Ovary (tissue), 9 donors: ENCODE data around the gene ARHGAP4. TPM values are rescaled to one million over a fixed set of nuclear protein-coding genes. Genes with fewer than 3 reads are reported as not detected.

ENCODE experiments used
- DNase-seq, 5 donors: peaks; one replicate each; pipeline ENCODE4 v3.0.0-alpha.2; 2019 to 2020
- H3K27ac ChIP-seq, 2 donors: fragments of 200-600 bp; one replicate each; pipeline versions ENCODE4 v1.5.1 to v1.8.0; 2019 to 2022
- H3K27me3 ChIP-seq: fragments of 200-600 bp; one replicate; pipeline ENCODE4 v1.8.0; 2022
- H3K36me3 ChIP-seq: fragments of 200-600 bp; sonication (generic); one replicate; pipeline ENCODE4 v1.5.1; 2019
- H3K4me1 ChIP-seq: one replicate; pipeline ENCODE4 v1.8.1; 2013; ENCODE audit warnings: mild to moderate bottlenecking, moderate library complexity; ENCODE audit not compliant: insufficient read depth
- H3K4me3 ChIP-seq: fragments of 200-600 bp; sonication (generic); one replicate; pipeline ENCODE4 v1.5.1; 2017
- H3K9me3 ChIP-seq, 2 donors: fragments of 200-600 bp in 1 of 2; sonication (generic) in 1 of 2; one replicate each; pipeline versions ENCODE4 v1.5.1 to v1.8.1; 2013 to 2019; ENCODE audit warnings: mild to moderate bottlenecking in 1 of 2, moderate library complexity in 1 of 2
- EP300 ChIP-seq: sonication (generic); formaldehyde crosslinking; IDR thresholded peaks from one replicate; pipeline ENCODE4 v1.6.1; 2017; ENCODE audit warnings: antibody characterized with exemption
- POLR2A ChIP-seq: fragments of 450-650 bp; IDR thresholded peaks from one replicate; pipeline ENCODE4 v1.6.1; 2017; ENCODE audit warnings: antibody characterized with exemption, mild to moderate bottlenecking, moderate library complexity
- whole genome bisulfite sequencing, 3 donors: extraction: QIAGEN DNeasy Blood & Tissue Kit in 1 of 3; methylation state at CpG; one replicate each; pipeline versions ENCODE4 v1.1.5 to v1.1.7; 2013 to 2017; 5-methylcytosine and 5-hydroxymethylcytosine counted together
- intact Hi-C, 4 donors: fragments of 100-400 bp; cut with DNase I; formaldehyde crosslinking; loops; one replicate each; pipeline versions ENCODE4 v1.11.0 to v1.15.1; 2022 to 2023
- polyA plus RNA-seq, 2 donors: library from polyadenylated mRNA; stranded (reverse); fragments of 200-250 nt in 1 of 2; fragments of 350-450 nt in 1 of 2; fragmentation: Illumina TruSeq in 1 of 2; extraction: RNeasy Lipid Tissue Mini Kit (QIAGEN cat#74804) in 1 of 2; gene quantifications; one replicate each; pipeline ENCODE4 v1.2.3, GENCODE V29; 2013 to 2014
- total RNA-seq, 7 donors: library from RNA; depleted of rRNA in 2 of 7; stranded (reverse); fragments of >200 nt in 2 of 7; fragmentation: NEBNext Ultra II Directional in 3 of 7; extraction: Animal tissue kit (Norgen Biotek cat#: 25700) in 3 of 7; gene quantifications; one replicate each; pipeline versions ENCODE4 v1.1.0 to v1.2.4, GENCODE V29; 2016 to 2023
- TF ChIP-seq, protein P1 (sequence below), 3 donors: fragments of 450-650 bp in 2 of 3; fragments of 200-600 bp in 1 of 3; IDR thresholded peaks; one replicate each; pipeline versions ENCODE4 v1.5.1 to v1.8.0; 2016 to 2022; ENCODE audit warnings: antibody characterized with exemption in 3 of 3, mild to moderate bottlenecking in 1 of 3
- donor health status: DM: no; HTN: no; CAD: no; lungs with moderate emphysema.
- donor health status: DM: no; HTN: no; CAD: no.
- donor health status: Bipolar disorder and iron deficiency.
- donor health status: DM: yes; HTN: yes; CAD: no.
- donor health status: DM: no; HTN: no; CAD: no.
- donor health status: DM: yes; HTN: yes; CAD: no.

The ARHGAP4 gene
- total and polyA plus RNA-seq, 9 donors = 1.2 to 22.3 (median 11.4) TPM

DNA sequence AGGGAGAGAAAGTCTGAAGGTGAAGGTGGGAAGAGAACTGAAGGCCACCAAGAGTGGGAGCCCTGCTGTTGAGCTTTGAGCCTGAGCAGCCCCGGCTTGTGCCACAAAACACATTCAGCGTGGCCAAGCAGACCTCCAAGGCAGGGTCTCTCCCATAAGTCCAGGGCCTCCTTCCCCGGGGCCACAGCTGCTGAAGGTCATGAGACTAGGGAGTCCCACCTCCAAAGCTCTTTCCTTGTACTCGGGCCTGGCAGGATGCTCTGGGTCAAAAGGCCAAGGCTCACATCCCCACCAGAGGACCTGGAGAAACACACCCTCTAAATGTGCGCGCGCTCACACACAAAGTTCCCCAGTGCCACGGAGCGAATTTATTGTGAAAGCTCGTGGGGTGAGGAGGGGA lies 3.5 kb upstream of the ARHGAP4 start:
- intact Hi-C loops = no loop called here
- peaks cover 15% of the 10 kb centered on the region for H3K4me1 ChIP-seq
- no peak overlapping the region for H3K4me3 ChIP-seq
- TF ChIP-seq, protein P1, sequence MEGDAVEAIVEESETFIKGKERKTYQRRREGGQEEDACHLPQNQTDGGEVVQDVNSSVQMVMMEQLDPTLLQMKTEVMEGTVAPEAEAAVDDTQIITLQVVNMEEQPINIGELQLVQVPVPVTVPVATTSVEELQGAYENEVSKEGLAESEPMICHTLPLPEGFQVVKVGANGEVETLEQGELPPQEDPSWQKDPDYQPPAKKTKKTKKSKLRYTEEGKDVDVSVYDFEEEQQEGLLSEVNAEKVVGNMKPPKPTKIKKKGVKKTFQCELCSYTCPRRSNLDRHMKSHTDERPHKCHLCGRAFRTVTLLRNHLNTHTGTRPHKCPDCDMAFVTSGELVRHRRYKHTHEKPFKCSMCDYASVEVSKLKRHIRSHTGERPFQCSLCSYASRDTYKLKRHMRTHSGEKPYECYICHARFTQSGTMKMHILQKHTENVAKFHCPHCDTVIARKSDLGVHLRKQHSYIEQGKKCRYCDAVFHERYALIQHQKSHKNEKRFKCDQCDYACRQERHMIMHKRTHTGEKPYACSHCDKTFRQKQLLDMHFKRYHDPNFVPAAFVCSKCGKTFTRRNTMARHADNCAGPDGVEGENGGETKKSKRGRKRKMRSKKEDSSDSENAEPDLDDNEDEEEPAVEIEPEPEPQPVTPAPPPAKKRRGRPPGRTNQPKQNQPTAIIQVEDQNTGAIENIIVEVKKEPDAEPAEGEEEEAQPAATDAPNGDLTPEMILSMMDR (IDR thresholded peaks at IDR 0.05) = no peak
- TF ChIP-seq POLR2A (no peak), EP300 (no peak)
- peak in 1 of 5 donors; percentile 41 for DNase-seq
- 69 to 81% (median 72%) methylated on average over 10 of the region's 10 CpGs for WGBS, 3 donors
- no peak overlapping the region for H3K27ac ChIP-seq
- no peaks in the 10 kb centered on the region for H3K27me3 ChIP-seq
- H3K36me3 ChIP-seq = no peaks in the 10 kb centered on the region
- no peaks in the 10 kb centered on the region for H3K9me3 ChIP-seq

DNA sequence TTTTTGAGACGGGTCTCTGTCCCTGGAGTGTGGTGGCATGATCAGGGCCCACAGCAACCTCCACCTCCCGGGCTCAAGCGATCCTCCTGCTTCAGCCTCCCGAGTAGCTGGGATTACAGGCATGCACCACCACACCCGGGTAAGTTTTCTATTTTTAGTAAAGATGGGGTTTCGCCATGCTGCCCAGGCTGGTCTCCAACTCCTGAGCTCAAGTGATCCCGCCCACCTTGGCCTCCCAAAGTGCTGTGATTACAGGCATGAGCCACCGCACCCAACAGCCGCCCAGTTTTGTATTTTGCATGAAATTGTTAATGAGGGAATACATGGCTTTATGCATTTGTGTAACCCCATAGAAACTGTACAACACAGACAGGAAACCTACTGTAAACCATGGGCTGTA lies 2.8 kb upstream of the ARHGAP4 start:
- intact Hi-C loops = loop anchor here in 1 of 4 donors (1.0 kb wide), 1 partner anchor 38 kb away; no protein-coding TSS in a partner anchor
- Histone ChIP-seq H3K4me3 (no peak overlapping the region), H3K36me3 (no peaks in the 10 kb centered on the region), H3K27ac (no peak overlapping the region), H3K4me1 (peaks cover 10% of the 10 kb centered on the region), H3K9me3 (no peaks in the 10 kb centered on the region), H3K27me3 (no peaks in the 10 kb centered on the region)
- TF ChIP-seq, protein P1 (IDR thresholded peaks at IDR 0.05) = no peak
- no peak for TF ChIP-seq POLR2A
- no peak for TF ChIP-seq EP300
- no peak for DNase-seq
- WGBS, 3 donors = 61 to 77% (median 62%) methylated on average over 9 of the region's 9 CpGs

DNA sequence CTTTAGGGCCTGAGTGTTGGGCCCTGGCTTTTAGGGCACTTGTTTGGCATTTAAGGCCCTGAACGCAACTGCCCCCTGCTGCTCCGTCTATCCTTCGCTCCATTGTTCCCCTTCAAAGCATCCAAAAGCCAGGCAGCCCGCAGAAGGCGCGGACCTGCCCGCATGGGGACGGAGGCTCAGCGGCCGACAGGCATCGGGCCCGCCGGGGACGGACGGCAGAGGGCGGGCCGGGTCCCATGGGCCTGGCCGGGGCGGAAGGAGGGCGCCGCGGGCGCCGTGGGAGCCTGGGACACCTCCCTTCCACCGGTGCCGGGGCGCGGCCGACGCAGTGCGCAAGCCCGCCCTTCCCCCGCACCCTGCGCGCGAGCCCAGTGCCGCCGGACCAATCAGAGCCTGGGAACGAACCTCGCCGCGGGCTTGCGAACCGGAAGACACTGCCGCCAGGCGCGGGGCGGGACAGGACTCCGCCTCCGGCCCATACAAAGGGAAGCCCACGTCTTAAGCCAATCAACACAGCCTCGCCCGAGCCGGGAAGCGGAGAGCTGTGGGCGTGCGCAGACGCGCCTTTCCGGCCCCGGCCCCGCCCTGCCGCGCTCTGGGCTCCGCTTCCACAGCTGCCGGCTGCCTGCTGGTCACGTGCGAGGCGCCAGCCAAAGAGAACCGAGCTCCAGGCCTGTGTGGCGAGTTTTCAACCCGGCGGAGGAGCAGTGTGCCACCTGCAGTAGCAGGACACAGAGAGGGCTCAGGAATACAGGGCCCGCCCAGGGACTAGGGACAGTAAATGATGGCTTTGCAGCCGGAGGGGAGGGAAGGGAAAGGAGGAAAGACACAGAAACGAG lies 2.1 kb upstream of the ARHGAP4 start:
- intact Hi-C loops = loop anchor here in 1 of 4 donors (1.0 kb wide), 1 partner anchor 39 kb away; no protein-coding TSS in a partner anchor
- peak overlapping the region; percentile 64 to 91 for H3K27ac ChIP-seq
- WGBS, 3 donors = 7 to 15% (median 13%) methylated on average over 57 to 76 of the region's 76 CpGs
- H3K27me3 ChIP-seq = no peaks in the 10 kb centered on the region
- peak; percentile 95 to 98 (median 96) for DNase-seq
- H3K9me3 ChIP-seq = no peaks in the 10 kb centered on the region
- TF ChIP-seq POLR2A = peak; percentile 85
- no peak for TF ChIP-seq EP300
- TF ChIP-seq, protein P1 (IDR thresholded peaks at IDR 0.05) = peak in 1 of 3 donors; percentile 29
- peaks cover 8% of the 10 kb centered on the region for H3K4me1 ChIP-seq
- H3K36me3 ChIP-seq = no peaks in the 10 kb centered on the region
- H3K4me3 ChIP-seq = peak overlapping the region; percentile 69

DNA sequence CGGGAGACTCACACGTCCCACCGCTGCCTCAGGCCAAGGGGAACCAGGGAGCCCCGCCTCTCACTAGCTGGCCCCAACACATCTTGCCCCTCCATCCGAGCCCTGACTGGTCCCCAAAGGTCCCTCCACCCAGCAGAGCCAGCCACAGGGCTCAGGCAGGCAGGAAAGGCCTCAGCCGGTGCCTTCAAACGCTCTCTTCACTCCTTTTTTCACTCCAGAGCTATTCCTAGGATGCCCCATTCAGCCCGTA lies 1.5 kb upstream of the ARHGAP4 start:
- H3K27me3 ChIP-seq = no peaks in the 10 kb centered on the region
- peak overlapping the region; percentile 64 to 91 for H3K27ac ChIP-seq
- peaks cover 10% of the 10 kb centered on the region for H3K4me1 ChIP-seq
- H3K4me3 ChIP-seq = peak overlapping the region; percentile 69
- intact Hi-C loops = no loop called here
- no peaks in the 10 kb centered on the region for H3K36me3 ChIP-seq
- 14 to 21% (median 20%) methylated on average over 8 of the region's 8 CpGs for WGBS, 3 donors
- TF ChIP-seq EP300 = no peak
- TF ChIP-seq, protein P1 (IDR thresholded peaks at IDR 0.05) = no peak
- no peak for TF ChIP-seq POLR2A
- H3K9me3 ChIP-seq = no peaks in the 10 kb centered on the region
- peak in 1 of 5 donors; percentile 63 for DNase-seq
